ENCODE measurements around the gene DLGAP4. TPM values are rescaled to one million over a fixed set of nuclear protein-coding genes. Genes with fewer than 3 reads are reported as not detected.

Gene DLGAP4
- total and polyA plus RNA-seq, 2 experiments from 2014 or later = 14.3 to 68.1 TPM

GRCh38 chr20:36367907-36368799 is 62.0 kb downstream of the DLGAP4 start:
- Histone ChIP-seq H3K4me3 (no peak overlapping the region), H4K20me1 (ENCODE audit: insufficient read depth) (no peaks in the 10 kb centered on the region), H3K27ac (no peak overlapping the region), H3K9me2 (ENCODE audit: insufficient read depth) (no peaks in the 10 kb centered on the region), H3K27me3 (replicated peaks; ENCODE audit: insufficient read depth) (peaks cover 46% of the 10 kb centered on the region), H3K36me3 (ENCODE audit: low read depth) (no peaks in the 10 kb centered on the region), H3K79me2 (ENCODE audit: insufficient read depth) (no peaks in the 10 kb centered on the region), H3K9ac (no peak overlapping the region), H3K4me2 (ENCODE audit: unreplicated experiment) (no peak overlapping the region), H3K9me3 (ENCODE audit: low read depth) (no peaks in the 10 kb centered on the region), H2AFZ (no peak overlapping the region), H3F3A (ENCODE audit: insufficient read depth) (no peaks in the 10 kb centered on the region), H3K4me1 (ENCODE audit: insufficient read depth) (no peaks in the 10 kb centered on the region)
- TF ChIP-seq EZH2 (IDR thresholded peaks at IDR 0.05; ENCODE audit: insufficient read depth, poor library complexity, severe bottlenecking) (no peak), EZH2phosphoT487 (IDR thresholded peaks at IDR 0.05; ENCODE audit: insufficient read depth, low read depth) (no peak)
- 32 to 33% methylated on average over 12 of the region's 12 CpGs for WGBS, 2 experiments (ENCODE audit: low coverage in 1 of 2, low lambda C conversion rate in 2 of 2, missing lambda C conversion rate in 2 of 2)
- in situ Hi-C loops (cut with MboI) = no loop called here
- no peak for DNase-seq

- Histone ChIP-seq H3K79me2 (ENCODE audit: insufficient read depth) (no peaks in the 10 kb centered on the region), H3K27me3 (replicated peaks; ENCODE audit: insufficient read depth) (peaks cover 51% of the 10 kb centered on the region), H3K4me2 (ENCODE audit: unreplicated experiment) (no peak overlapping the region), H3K9me2 (ENCODE audit: insufficient read depth) (no peaks in the 10 kb centered on the region), H3K27ac (no peak overlapping the region), H3K36me3 (ENCODE audit: low read depth) (no peaks in the 10 kb centered on the region), H2AFZ (no peak overlapping the region), H3K4me1 (ENCODE audit: insufficient read depth) (no peaks in the 10 kb centered on the region), H3K4me3 (no peak overlapping the region), H3K9me3 (ENCODE audit: low read depth) (no peaks in the 10 kb centered on the region), H3K9ac (no peak overlapping the region), H3F3A (ENCODE audit: insufficient read depth) (no peaks in the 10 kb centered on the region), H4K20me1 (ENCODE audit: insufficient read depth) (no peaks in the 10 kb centered on the region)
- in situ Hi-C loops (cut with MboI) = no loop called here
- TF ChIP-seq EZH2phosphoT487 (IDR thresholded peaks at IDR 0.05; ENCODE audit: insufficient read depth, low read depth) (no peak), EZH2 (IDR thresholded peaks at IDR 0.05; ENCODE audit: insufficient read depth, poor library complexity, severe bottlenecking) (no peak)
- 59 to 66% methylated on average over 14 of the region's 14 CpGs for whole genome bisulfite sequencing, 2 experiments (ENCODE audit: low coverage in 1 of 2, low lambda C conversion rate in 2 of 2, missing lambda C conversion rate in 2 of 2)
- no peak for DNase-seq
Observed at GRCh38 chr20:36368869-36369268, 62.7 kb downstream of the DLGAP4 start.

GRCh38 chr20:36369739-36370138 is 63.6 kb downstream of the DLGAP4 start:
- H3K4me2 ChIP-seq (ENCODE audit: unreplicated experiment) = no peak overlapping the region
- no peaks in the 10 kb centered on the region for H3K36me3 ChIP-seq (ENCODE audit: low read depth)
- WGBS, 2 experiments (ENCODE audit: low coverage in 1 of 2, low lambda C conversion rate in 2 of 2, missing lambda C conversion rate in 2 of 2) = 30 to 52% methylated on average over 3 of the region's 3 CpGs
- no peaks in the 10 kb centered on the region for H4K20me1 ChIP-seq (ENCODE audit: insufficient read depth)
- no peaks in the 10 kb centered on the region for H3K9me3 ChIP-seq (ENCODE audit: low read depth)
- no peak overlapping the region for H2AFZ ChIP-seq
- no peak overlapping the region for H3K4me3 ChIP-seq
- TF ChIP-seq EZH2phosphoT487 (IDR thresholded peaks at IDR 0.05; ENCODE audit: insufficient read depth, low read depth) (no peak), EZH2 (IDR thresholded peaks at IDR 0.05; ENCODE audit: insufficient read depth, poor library complexity, severe bottlenecking) (no peak)
- no peaks in the 10 kb centered on the region for H3K9me2 ChIP-seq (ENCODE audit: insufficient read depth)
- in situ Hi-C loops (cut with MboI) = no loop called here
- H3K79me2 ChIP-seq (ENCODE audit: insufficient read depth) = no peaks in the 10 kb centered on the region
- peaks cover 49% of the 10 kb centered on the region for H3K27me3 ChIP-seq (replicated peaks; ENCODE audit: insufficient read depth)
- H3K27ac ChIP-seq = no peak overlapping the region
- no peaks in the 10 kb centered on the region for H3K4me1 ChIP-seq (ENCODE audit: insufficient read depth)
- DNase-seq = no peak
- H3K9ac ChIP-seq = no peak overlapping the region
- no peaks in the 10 kb centered on the region for H3F3A ChIP-seq (ENCODE audit: insufficient read depth)

GRCh38 chr20:36370991-36371790 is 65.1 kb downstream of the DLGAP4 start:
- 23 to 26% methylated on average over 15 of the region's 15 CpGs for WGBS, 2 experiments (ENCODE audit: low coverage in 1 of 2, low lambda C conversion rate in 2 of 2, missing lambda C conversion rate in 2 of 2)
- no peak overlapping the region for H3K27ac ChIP-seq
- H3K4me2 ChIP-seq (ENCODE audit: unreplicated experiment) = no peak overlapping the region
- H3K9ac ChIP-seq = no peak overlapping the region
- no peaks in the 10 kb centered on the region for H3K4me1 ChIP-seq (ENCODE audit: insufficient read depth)
- peaks cover 45% of the 10 kb centered on the region for H3K27me3 ChIP-seq (replicated peaks; ENCODE audit: insufficient read depth)
- no peak overlapping the region for H3K4me3 ChIP-seq
- no peaks in the 10 kb centered on the region for H3K9me2 ChIP-seq (ENCODE audit: insufficient read depth)
- H4K20me1 ChIP-seq (ENCODE audit: insufficient read depth) = no peaks in the 10 kb centered on the region
- TF ChIP-seq EZH2 (IDR thresholded peaks at IDR 0.05; ENCODE audit: insufficient read depth, poor library complexity, severe bottlenecking) = no peak
- TF ChIP-seq EZH2phosphoT487 (IDR thresholded peaks at IDR 0.05; ENCODE audit: insufficient read depth, low read depth) = no peak
- DNase-seq = no peak
- H3K9me3 ChIP-seq (ENCODE audit: low read depth) = no peaks in the 10 kb centered on the region
- in situ Hi-C loops (cut with MboI) = no loop called here
- no peak overlapping the region for H2AFZ ChIP-seq
- no peaks in the 10 kb centered on the region for H3K79me2 ChIP-seq (ENCODE audit: insufficient read depth)
- H3K36me3 ChIP-seq (ENCODE audit: low read depth) = no peaks in the 10 kb centered on the region
- no peaks in the 10 kb centered on the region for H3F3A ChIP-seq (ENCODE audit: insufficient read depth)
